ENCODE results near the gene UFD1. TPM values are rescaled to one million over a fixed set of nuclear protein-coding genes. Genes with fewer than 3 reads are reported as not detected.
A peak's percentile ranks its signal among the peaks of the same experiment; 100 is the strongest.

Gene UFD1
- total RNA-seq, 2 experiments from 2014 or later, result 75.1 to 83.3 TPM

DNA sequence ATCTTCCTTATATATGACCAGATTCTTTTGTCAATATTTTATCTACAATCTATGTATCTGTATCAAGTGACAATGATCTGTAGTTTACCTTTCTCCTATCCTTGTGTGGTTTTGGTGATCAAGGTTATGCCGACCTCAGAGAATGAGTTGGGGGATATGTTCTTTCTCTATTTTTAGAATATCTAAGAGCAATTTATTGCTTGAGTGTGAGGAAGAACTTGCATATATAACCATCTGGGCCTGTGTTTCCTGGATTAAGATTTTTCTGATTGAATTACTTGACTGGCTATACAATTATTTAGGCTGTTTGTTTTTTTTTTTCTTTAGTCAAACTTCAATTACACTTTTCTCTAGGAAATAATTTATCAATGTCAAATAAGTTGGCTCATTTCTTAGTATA lies 17.5 kb downstream of the UFD1 start:
- H3K4me1 Mint-ChIP-seq (ENCODE audit: low read depth), result no peaks in the 10 kb centered on the region
- no peak overlapping the region for H3K27ac Mint-ChIP-seq
- H3K36me3 Mint-ChIP-seq (ENCODE audit: low read depth), result peaks cover 18% of the 10 kb centered on the region
- H3K27me3 Mint-ChIP-seq (ENCODE audit: low read depth), result no peaks in the 10 kb centered on the region
- no peak for DNase-seq
- intact Hi-C loops (cut with micrococcal nuclease), result no loop called here
- no peaks in the 10 kb centered on the region for H3K9me3 Mint-ChIP-seq
- H3K4me3 Mint-ChIP-seq, result no peak overlapping the region
- CTCF ChIA-PET, result interaction anchor here (2.9 kb wide), 1 partner anchor 12 kb away, joined by 7 read pairs; no protein-coding TSS in a partner anchor

DNA sequence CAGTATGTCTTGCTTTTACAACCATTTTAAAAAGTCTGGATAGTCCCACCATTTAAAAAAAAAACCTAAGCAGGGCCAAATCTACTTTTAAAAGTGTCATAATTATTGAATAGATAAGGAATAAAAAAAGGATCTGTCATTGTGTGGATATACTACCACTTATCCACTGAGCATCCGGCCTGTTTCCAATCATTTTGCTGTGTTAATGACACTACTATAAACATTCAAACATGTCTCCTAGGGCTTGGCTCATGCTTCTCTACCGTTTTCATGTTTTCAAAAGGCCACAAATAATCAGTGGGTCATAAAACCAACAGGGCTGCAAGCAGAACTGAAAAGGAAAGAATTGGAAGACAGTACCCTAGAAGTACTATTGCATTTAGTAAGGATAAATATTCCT lies 19.0 kb downstream of the UFD1 start:
- CTCF ChIA-PET, result no interaction called here
- no peaks in the 10 kb centered on the region for H3K4me1 Mint-ChIP-seq (ENCODE audit: low read depth)
- H3K9me3 Mint-ChIP-seq, result no peaks in the 10 kb centered on the region
- no peak for DNase-seq
- H3K36me3 Mint-ChIP-seq (ENCODE audit: low read depth), result peaks cover 19% of the 10 kb centered on the region
- intact Hi-C loops (cut with micrococcal nuclease), result no loop called here
- no peak overlapping the region for H3K4me3 Mint-ChIP-seq
- H3K27ac Mint-ChIP-seq, result no peak overlapping the region
- no peaks in the 10 kb centered on the region for H3K27me3 Mint-ChIP-seq (ENCODE audit: low read depth)

GRCh38 chr22:19457828-19458428 lies 21.1 kb downstream of the UFD1 start:
- CTCF ChIA-PET, result no interaction called here
- Mint-ChIP-seq H3K27ac (no peak overlapping the region), H3K36me3 (ENCODE audit: low read depth) (peaks cover 27% of the 10 kb centered on the region), H3K9me3 (no peaks in the 10 kb centered on the region), H3K27me3 (ENCODE audit: low read depth) (no peaks in the 10 kb centered on the region), H3K4me1 (ENCODE audit: low read depth) (no peaks in the 10 kb centered on the region), H3K4me3 (no peak overlapping the region)
- no peak for DNase-seq
- intact Hi-C loops (cut with micrococcal nuclease), result no loop called here

DNA sequence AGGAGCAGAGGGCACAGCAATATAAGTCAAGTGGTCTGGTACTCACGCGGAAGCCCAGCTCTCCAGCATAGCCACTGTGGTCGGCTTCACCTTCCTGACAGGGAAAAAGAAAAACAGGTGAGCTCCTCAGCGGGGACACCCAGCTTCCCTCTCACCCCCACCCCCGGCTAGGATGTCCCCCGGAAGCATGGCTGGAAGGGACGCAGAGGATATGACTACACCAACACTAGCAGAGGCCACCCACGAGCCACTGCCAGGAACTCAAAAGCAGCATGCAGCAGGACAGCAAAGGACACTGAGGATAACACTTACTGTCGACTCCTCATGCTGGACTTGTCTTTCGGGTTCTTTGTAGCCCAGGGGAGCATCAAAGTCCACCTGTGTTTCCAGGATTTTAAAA lies 22.5 kb downstream of the UFD1 start:
- no peaks in the 10 kb centered on the region for H3K9me3 Mint-ChIP-seq
- H3K4me3 Mint-ChIP-seq, result no peak overlapping the region
- no peak overlapping the region for H3K27ac Mint-ChIP-seq
- H3K27me3 Mint-ChIP-seq (ENCODE audit: low read depth), result no peaks in the 10 kb centered on the region
- CTCF ChIA-PET, result no interaction called here
- no peaks in the 10 kb centered on the region for H3K4me1 Mint-ChIP-seq (ENCODE audit: low read depth)
- intact Hi-C loops (cut with micrococcal nuclease), result no loop called here
- H3K36me3 Mint-ChIP-seq (ENCODE audit: low read depth), result peaks cover 36% of the 10 kb centered on the region
- no peak for DNase-seq

GRCh38 chr22:19455585-19456370 lies 23.2 kb downstream of the UFD1 start:
- intact Hi-C loops (cut with micrococcal nuclease), result no loop called here
- Mint-ChIP-seq H3K36me3 (ENCODE audit: low read depth) (peaks cover 40% of the 10 kb centered on the region), H3K27ac (peak overlapping the region; percentile 32), H3K9me3 (no peaks in the 10 kb centered on the region), H3K4me3 (no peak overlapping the region), H3K27me3 (ENCODE audit: low read depth) (no peaks in the 10 kb centered on the region), H3K4me1 (ENCODE audit: low read depth) (no peaks in the 10 kb centered on the region)
- CTCF ChIA-PET, result no interaction called here
- DNase-seq, result no peak

DNA sequence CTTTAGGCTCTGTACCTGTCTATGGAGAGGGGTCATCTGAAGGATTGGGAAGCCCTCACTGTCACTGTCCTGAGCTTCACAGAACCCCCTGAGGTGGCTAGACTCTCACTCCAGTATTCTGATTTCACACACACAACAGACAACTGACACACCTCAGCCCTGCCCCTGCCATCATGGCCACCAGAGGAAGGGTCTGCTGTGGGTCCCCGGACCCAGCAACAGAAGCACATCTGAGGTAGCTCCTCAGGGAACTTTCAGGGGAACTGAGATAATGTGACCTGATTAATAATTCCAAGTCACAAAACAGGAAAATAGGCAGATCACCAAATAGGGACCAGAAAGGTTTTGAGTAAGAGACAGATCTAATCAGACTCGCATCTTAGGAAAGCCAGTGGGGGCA lies 24.0 kb downstream of the UFD1 start:
- intact Hi-C loops (cut with micrococcal nuclease), result no loop called here
- no peak for DNase-seq
- Mint-ChIP-seq H3K4me3 (no peak overlapping the region), H3K36me3 (ENCODE audit: low read depth) (peaks cover 39% of the 10 kb centered on the region), H3K27ac (no peak overlapping the region), H3K9me3 (no peaks in the 10 kb centered on the region), H3K4me1 (ENCODE audit: low read depth) (no peaks in the 10 kb centered on the region), H3K27me3 (ENCODE audit: low read depth) (no peaks in the 10 kb centered on the region)
- CTCF ChIA-PET, result no interaction called here

GRCh38 chr22:19454156-19454555 lies 24.8 kb downstream of the UFD1 start:
- no peak for DNase-seq
- Mint-ChIP-seq H3K9me3 (no peaks in the 10 kb centered on the region), H3K27me3 (ENCODE audit: low read depth) (no peaks in the 10 kb centered on the region), H3K36me3 (ENCODE audit: low read depth) (peaks cover 38% of the 10 kb centered on the region), H3K27ac (peak overlapping the region; percentile 44), H3K4me1 (ENCODE audit: low read depth) (peaks cover 6% of the 10 kb centered on the region), H3K4me3 (no peak overlapping the region)
- intact Hi-C loops (cut with micrococcal nuclease), result no loop called here
- CTCF ChIA-PET, result no interaction called here

- no peaks in the 10 kb centered on the region for H3K9me3 Mint-ChIP-seq
- no peak overlapping the region for H3K4me3 Mint-ChIP-seq
- H3K4me1 Mint-ChIP-seq (ENCODE audit: low read depth), result peaks cover 9% of the 10 kb centered on the region
- no peak for DNase-seq
- no peaks in the 10 kb centered on the region for H3K27me3 Mint-ChIP-seq (ENCODE audit: low read depth)
- CTCF ChIA-PET, result no interaction called here
- peaks cover 39% of the 10 kb centered on the region for H3K36me3 Mint-ChIP-seq (ENCODE audit: low read depth)
- peak overlapping the region; percentile 44 for H3K27ac Mint-ChIP-seq
- intact Hi-C loops (cut with micrococcal nuclease), result no loop called here
These were observed 25.3 kb downstream of the UFD1 start for GRCh38 chr22:19453718-19454117.

DNA sequence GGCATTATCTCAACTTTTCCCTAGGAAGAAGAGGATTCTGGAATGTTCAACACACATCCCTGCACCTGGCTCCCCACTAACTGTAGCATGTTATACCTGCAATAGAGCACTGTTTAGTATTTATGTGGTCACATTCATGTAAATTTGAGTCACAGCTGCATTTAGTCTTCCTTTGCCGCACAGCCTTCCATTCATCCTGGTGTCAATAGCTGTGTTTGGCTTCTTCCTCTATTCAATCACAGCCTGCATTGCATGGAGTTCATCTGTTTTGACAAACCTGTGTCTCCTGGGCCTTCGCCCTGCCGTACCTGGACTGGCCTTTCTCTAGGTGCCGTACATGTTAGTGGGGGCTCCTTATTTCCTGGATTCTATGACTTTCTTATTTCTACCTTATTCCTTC lies 27.4 kb downstream of the UFD1 start:
- CTCF ChIA-PET, result interaction anchor here (0.7 to 1.0 kb wide), 3 partner anchors 29 to 178 kb away, joined by 3 to 4 read pairs (median 3); no protein-coding TSS in a partner anchor
- Mint-ChIP-seq H3K27ac (peak overlapping the region; percentile 6), H3K36me3 (ENCODE audit: low read depth) (peaks cover 35% of the 10 kb centered on the region), H3K4me1 (ENCODE audit: low read depth) (peaks cover 20% of the 10 kb centered on the region), H3K9me3 (no peaks in the 10 kb centered on the region), H3K27me3 (ENCODE audit: low read depth) (no peaks in the 10 kb centered on the region), H3K4me3 (no peak overlapping the region)
- intact Hi-C loops (cut with micrococcal nuclease), result no loop called here
- no peak for DNase-seq

- Mint-ChIP-seq H3K4me1 (ENCODE audit: low read depth) (peaks cover 26% of the 10 kb centered on the region), H3K27me3 (ENCODE audit: low read depth) (no peaks in the 10 kb centered on the region), H3K9me3 (no peaks in the 10 kb centered on the region), H3K27ac (peak overlapping the region; percentile 83), H3K36me3 (ENCODE audit: low read depth) (peaks cover 39% of the 10 kb centered on the region), H3K4me3 (no peak overlapping the region)
- no peak for DNase-seq
- intact Hi-C loops (cut with micrococcal nuclease), result no loop called here
- CTCF ChIA-PET, result interaction anchor here (0.7 to 1.0 kb wide), 3 partner anchors 28 to 179 kb away, joined by 3 to 4 read pairs (median 3); no protein-coding TSS in a partner anchor
These were observed 28.4 kb downstream of the UFD1 start for GRCh38 chr22:19450363-19451175.

DNA sequence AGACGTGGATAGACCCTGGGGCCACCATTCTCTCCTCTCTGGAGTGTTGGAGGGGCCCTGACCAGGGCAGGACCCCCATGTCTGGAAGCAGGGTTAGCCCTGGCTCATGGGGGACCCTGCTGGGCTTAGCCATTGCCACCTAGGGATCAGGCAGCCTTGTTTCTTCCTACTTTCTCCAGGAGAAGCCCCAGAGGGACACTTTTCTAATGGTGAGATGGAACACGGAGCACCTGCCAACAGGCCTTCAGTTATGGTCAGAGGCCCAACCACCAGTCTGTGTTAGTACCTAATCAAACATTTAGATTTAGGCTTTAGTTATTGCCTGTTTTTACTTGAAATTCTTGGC lies 29.6 kb downstream of the UFD1 start:
- CTCF ChIA-PET, result no interaction called here
- intact Hi-C loops (cut with micrococcal nuclease), result loop anchor here (1.0 to 5.0 kb wide), 4 partner anchors 30 to 340 kb away; partner anchors contain the start of genes CDC45 and UFD1

DNA sequence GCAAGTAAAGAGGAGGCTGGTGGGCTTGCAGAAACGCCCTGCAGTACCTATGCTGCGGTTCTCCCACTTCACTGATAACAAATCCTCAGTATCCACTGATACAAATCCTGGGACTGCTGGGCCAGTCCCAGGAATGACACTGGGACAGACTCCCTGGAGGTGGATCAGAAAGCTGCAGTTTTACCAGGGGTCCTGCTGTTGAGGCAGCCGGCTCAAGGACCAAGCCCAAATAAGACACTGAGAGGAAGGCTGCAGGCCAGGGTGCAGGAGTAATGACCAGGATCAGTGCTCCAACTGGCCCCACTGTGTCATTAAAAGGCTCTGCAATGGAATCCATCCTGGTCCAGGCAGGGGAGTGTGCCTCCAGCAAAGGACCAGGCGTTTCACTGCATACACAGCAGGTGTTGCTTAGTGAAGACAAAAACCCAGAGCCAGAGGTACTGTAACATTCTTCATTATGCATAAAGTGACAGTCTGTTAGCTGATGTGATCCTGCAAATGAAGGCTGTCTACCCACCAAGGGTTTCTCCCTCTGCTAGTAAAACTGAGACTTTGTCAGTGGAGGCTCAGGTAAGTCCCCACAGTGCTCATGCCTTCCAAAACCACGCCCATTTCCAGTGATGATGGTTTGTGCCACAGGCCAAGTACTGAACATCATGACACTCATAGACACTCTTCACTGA lies 30.1 kb downstream of the UFD1 start:
- DNase-seq, result peak; percentile 92
- CTCF ChIA-PET, result no interaction called here
- H3K4me1 Mint-ChIP-seq (ENCODE audit: low read depth), result peaks cover 38% of the 10 kb centered on the region
- peaks cover 26% of the 10 kb centered on the region for H3K36me3 Mint-ChIP-seq (ENCODE audit: low read depth)
- intact Hi-C loops (cut with micrococcal nuclease), result loop anchor here (1.0 to 5.0 kb wide), 4 partner anchors 30 to 340 kb away; partner anchors contain the start of genes CDC45 and UFD1
- peak overlapping the region; percentile 85 for H3K27ac Mint-ChIP-seq
- H3K9me3 Mint-ChIP-seq, result no peaks in the 10 kb centered on the region
- H3K27me3 Mint-ChIP-seq (ENCODE audit: low read depth), result no peaks in the 10 kb centered on the region
- H3K4me3 Mint-ChIP-seq, result peak overlapping the region; percentile 86

More for the DNA sequence above, 29.6 kb downstream of the UFD1 start:
- Mint-ChIP-seq H3K4me1 (ENCODE audit: low read depth) (peaks cover 35% of the 10 kb centered on the region), H3K36me3 (ENCODE audit: low read depth) (peaks cover 31% of the 10 kb centered on the region), H3K9me3 (no peaks in the 10 kb centered on the region), H3K27me3 (ENCODE audit: low read depth) (no peaks in the 10 kb centered on the region), H3K27ac (peak overlapping the region; percentile 83), H3K4me3 (no peak overlapping the region)
- DNase-seq, result no peak

All from activated naive CD4-positive, alpha-beta T cell treated with anti-CD3 and anti-CD28 coated beads for 36 hours (primary cell).